Erythroblast (primary cell): ENCODE results near the gene ZNF804A.

Experiments used
- GATA1 ChIP-seq: IDR thresholded peaks from 2 replicates; pipeline ENCODE4 v1.6.1; 2011; ENCODE audit warnings: low read depth, mild to moderate bottlenecking, control low read depth, low read length, moderate library complexity
- POLR2A ChIP-seq: IDR thresholded peaks from 2 replicates; pipeline ENCODE4 v1.6.1; 2011; ENCODE audit warnings: mild to moderate bottlenecking, low read length

DNA sequence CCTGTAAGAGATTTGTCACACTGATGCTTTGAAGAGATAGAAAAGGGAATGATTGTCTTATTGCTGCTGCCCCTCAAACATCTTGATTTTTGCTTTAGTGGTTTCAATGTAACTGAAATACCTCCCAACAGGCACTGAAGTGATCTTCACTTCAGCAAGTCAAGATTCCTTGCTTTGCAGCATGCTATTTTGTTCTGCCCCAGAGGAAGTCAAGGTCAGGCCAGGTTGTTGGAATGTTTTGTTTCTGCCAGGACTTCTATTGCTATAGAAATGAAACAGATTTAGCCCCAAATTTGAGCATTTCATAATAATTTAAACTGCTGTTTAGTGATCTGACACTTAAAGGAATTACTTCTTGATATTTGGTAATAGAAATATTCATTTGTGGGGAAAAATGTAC lies 277.6 kb downstream of the ZNF804A start:
- TF ChIP-seq POLR2A (no peak), GATA1 (no peak)
